NCI-H2107 treated with DMSO at 0.1 percent for 48 hours (cell line): ENCODE data around the gene NXN.
"Not testable (repeated sequence)": the region's sequence is repeated elsewhere in the genome, so short reads cannot be mapped to it uniquely, and the experiment has no call there.

Experiments
- DNase-seq: peaks from one replicate; lab custom pipeline; 2025; ENCODE audit not compliant: unreplicated experiment; lab: John Stamatoyannopoulos, UW

The NXN gene

DNA sequence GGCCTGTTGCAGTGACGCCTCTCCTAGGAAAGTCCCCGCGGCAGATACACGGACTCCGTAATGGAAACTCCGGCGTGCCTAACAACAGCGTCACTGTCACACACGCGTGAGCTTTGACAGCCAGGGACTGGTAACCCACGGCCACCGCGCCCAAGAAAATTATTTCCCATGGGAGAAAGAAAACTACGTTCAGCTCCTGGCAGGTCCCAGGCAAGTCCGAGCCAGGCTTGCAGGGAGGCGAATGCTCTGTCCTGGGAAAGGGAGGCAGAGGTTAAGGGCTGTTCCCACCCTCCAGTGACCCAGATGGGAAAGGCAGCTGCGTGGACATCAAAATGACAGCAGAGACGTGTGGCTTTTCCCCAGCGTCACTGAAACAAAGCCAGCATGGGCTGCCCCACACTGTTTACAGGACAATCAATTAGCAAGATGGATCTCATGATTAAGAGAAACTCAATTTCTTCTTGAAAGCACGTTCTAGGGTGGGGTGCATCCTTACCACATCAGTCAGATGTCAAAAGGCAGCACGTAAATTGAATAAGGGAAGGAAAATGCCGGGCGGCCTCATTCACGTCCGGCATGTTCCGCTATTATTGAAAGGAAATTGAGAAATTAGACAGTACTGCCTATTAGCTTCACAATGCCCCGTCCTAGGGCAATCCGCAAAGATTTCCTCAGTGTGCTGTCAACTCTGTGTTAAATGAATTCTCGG is 82.5 kb downstream of the NXN start:
- DNase-seq: no peak

DNA sequence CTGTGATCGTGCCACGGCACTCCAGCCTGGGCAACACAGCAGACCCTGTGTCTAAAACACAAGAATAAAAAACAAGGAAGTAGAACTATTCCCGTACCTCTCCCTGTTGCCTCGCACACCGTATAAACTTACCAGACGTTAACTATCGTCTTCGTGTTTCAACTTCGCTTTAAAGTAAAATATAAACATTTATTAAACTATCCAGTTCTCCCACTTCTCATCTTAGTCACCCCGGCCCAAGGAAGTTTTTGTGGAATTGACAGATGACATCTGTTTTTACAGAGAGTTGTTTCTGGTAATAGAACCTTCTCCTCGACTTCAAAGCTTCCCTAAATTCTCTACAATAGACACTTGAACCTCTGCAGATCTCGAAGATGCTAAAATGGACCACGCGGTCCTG is 83.1 kb downstream of the NXN start:
- no peak for DNase-seq

DNA sequence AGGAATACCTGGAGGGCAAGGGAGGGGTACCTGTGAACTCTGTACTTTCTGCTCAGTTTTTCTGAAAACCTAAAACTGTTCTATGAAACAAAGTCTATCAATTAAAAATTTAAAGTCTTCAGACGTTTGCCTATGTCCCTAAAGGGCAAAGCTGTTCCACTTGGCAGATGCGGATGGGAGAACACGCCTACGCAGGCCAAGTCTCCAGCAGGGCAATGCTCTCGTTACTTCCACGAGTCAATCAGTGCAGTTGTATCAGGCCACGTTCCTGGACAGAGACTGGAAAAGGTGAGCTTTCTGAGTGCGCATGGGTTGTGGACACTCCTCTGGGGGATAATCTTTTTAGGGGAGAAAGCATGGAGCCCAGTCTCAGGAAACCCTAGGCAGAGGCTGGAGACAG is 86.6 kb downstream of the NXN start:
- no peak for DNase-seq

DNA sequence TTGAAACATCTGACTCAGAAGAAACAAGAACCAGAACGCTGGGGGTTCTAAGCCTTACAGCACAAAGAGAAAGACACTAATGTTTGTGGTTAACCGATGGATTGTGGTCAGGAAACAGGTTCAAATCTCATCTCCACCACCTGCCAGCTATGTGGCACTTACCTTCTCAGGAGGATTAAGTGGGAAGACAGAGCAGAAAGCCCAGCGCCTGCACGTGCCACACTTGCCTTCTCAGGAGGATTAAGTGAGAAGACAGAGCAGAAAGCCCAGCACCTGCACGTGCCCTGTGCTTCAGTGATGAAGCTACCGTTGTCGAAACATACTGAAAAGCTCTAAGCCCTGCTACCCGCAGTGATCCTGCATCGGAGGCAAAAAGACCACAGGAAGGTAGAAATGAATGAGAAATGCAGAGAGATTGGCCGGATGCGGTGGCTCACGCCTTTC is 90.6 kb downstream of the NXN start:
- DNase-seq: peak; percentile 90

DNA sequence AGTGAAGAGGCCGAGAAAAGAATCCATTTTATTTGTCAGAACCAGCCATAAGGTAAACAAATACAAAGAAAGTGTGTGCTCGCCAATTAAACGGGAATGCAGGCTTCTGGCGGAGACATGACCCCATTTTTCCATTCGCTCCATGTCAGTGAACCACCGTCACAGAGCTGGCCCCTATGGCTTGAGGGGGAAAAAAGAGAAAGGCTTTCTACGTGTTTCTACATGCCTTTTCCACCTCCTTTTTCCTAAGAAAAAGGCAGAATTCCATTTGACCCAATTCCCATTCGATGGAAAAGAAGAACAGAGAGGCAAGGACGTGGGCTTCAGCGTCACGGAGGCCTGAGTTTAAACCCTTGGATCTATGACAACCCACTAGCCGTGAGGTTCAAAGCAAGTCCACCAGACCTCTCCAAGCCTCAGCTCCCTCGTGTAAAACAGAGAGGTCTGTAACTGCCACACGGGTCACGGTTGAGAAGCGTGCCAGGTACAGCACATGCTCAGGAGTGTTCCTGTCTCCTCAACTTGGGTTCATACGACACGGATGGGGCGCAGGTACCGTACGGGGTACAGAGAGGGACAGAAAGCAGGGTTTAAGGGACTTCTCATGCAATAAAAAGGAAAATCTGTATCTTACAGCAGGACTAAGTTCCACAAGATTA is 91.9 kb downstream of the NXN start:
- DNase-seq: no peak

DNA sequence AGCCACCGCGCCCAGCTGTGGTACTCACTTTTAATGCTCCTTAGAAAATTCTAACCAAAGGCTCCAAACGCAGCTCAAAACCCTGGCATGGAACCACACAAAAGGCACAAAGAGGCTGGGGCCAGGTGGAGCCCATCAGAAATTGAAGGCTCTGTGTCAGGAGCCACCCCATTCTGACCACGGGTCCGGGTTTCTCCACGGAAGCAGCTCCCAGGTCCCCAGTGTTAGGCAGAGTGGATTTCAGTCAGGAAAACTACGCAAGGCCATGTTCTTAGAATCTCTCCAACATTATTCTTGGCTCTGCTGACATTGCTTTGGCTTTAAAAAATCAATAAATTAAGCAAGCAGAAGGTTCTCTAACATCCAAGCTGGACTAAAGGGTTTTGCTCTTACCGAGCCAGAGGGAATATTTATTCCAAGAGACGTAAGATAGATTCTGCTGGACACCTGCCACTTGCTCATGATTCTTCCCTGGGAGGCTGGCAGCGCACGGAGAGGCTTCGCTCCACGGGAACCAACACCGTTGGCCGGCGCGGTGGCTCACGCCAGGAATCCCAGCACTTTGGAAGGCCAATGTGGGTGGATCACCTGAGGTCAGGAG is 93.5 kb downstream of the NXN start:
- no peak for DNase-seq

DNA sequence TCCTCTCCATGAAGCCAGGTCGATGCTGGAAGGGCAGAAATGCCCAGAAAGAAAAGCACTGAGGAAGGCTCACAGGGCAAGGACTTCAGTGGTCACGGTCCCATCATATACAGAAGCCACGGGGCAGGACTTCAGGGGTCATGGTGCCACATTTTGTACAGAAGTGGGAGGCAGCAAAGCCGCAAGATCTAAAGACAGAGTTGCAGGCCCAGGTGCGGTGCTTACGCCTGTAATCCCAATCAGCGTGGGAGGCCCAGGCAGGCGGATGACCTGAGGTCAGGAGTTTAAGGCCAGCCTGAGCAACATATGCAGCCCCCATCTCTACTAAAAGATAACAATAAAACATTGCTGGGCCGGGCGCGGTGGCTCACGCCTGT is 96.0 kb downstream of the NXN start:
- no peak for DNase-seq

DNA sequence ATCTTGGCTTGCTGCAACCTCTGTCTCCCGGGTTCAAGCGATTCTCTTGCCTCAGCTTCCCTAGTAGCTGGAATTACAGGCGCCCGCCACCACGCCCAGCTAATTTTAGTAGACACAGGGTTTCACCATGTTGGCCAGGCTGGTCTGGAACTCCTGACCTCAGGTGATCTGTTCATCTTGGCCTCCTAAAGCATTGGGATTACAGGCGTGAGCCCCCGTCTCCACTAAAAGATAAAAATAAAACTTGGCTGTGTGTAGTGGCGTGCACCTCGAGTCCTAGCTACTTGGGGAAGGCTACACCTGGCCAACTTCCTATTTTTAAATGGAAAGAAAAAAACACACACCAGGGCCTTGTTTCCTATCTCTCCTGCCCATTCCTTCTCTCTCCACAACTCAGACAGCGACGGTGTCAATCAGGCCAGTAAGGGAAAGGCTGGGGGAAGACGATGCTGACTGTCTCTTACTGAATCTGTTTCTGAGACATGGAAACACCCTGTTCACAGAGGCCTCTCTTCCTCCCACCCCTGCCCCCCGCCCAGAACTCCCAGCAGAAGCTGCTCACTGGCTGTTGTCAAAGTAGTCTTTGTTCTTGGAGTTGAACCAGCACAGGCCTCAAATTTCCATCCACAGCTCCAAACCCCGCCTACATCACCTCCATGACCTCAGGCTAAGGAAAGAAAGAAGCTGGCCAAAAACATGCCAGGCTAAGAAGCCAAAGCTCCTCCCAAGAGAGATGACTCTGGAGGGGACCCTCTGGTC is 96.6 kb downstream of the NXN start:
- DNase-seq: peak; percentile 34

DNA sequence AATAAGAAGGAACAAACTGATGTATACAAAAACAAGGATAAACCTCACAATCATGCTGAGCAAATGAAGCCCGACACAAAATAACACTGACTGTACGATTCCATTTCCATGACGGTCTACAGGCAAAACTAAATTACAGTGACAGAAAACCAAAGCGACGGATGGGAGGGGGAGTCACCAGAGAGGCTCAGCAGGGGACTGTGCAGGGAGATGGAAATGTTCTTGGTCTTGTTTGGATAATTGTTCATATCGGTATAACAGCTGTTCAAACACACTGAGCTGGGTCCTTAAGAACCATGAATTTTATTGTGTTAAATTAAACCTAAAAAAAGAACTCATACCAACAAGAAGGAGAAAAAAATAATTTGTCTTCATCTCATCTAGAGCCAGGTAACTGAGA is 97.8 kb downstream of the NXN start:
- DNase-seq: peak; percentile 80

DNA sequence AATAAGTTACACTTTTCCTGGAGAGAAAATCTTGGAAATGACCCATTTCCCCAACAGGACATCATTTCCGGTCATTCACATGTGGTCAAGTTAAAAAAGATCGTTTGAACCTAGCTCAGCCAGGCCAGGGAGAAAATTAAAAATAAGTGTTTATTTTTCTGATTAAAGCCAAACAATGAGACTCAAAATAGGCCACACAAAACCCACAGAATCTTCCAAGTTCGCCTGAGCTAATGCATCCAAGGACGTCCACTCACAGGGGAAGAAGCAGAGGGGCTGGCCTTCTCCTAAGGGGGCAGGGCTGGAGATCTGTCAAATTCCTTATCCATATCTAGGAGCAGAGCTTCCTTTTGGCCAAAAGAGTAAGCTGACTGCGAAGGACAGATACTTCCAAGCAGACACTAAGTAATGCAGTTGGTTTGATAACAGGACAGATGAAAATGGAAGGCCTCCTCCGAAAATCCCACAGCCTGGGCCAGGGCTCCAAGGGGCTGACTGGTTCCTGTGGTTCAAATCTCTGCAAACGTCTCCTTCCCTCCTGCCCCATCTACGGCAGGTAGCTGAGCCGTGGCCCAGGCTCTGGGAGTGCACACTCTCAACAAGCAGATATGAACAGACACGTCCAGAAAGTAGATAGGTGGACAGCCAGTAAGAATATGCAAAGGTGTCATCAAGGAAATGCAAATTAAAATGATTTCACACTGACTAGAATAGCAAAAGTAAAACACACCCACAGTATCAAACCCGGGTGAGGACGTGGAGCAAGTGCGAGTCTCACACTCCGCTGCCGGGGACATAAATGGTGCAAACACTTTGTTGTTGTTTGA is 98.9 kb downstream of the NXN start:
- no peak for DNase-seq

DNA sequence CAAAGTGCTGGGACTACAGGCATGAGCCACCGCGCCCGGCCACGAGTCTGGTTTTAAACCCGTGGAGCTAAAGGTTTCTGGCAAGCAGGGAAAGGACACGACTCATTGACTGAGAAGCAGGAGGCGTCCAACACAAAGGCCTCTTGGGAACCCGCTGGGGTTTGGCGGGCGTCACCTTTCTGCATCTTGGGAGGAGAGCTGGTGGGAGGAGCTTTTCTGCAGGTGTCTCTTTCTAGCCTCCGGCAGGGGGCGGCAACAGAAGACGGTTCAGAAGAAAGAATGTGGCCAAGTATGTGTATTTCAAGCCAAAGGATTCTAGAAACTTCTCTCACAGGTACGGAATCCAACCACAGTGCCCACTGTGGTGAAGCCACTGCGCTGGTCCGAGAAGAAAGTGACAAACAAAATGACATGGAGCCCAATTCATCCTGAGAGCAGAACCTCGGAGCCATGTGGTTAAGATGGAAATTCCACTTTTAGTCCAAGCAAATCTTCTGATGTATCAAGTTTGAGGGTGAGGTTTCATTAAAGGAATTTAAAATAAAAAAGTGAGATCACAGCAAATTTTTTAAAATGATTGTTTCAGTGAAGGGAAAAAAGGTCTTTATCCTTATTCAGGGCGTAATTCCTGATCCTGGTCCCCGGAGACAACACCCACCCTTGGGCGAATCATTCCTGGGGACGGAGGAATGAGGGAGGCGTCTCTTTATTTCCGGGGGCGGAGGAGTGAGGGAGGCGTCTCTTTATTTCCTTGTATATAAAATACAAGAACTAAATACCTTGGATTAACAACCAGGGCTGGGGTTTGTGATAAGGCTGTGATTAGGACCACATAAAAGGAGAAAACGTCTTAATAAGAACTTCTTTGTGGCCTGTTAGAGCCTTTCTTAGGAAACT is 99.8 kb downstream of the NXN start:
- DNase-seq: peak; percentile 51

DNA sequence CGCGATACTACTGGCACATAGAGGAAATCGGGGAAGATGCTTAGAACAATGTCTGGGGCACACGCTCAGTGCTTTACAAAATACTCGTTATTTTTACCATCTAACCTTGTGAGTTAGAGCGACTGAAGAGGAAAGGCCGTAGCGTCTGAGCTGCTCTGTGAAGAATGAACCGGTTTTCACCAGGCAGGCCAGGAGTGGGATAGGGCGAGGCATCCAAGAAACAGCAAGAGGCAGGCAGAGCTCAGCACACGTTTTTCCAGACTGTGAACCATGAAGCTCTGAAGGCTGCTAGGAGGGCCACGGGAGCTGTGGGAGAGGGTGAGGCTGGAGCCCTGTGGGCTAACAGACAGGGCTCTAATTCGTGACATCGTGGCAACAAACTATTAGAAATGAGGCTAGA is 101.9 kb downstream of the NXN start:
- no peak for DNase-seq

DNA sequence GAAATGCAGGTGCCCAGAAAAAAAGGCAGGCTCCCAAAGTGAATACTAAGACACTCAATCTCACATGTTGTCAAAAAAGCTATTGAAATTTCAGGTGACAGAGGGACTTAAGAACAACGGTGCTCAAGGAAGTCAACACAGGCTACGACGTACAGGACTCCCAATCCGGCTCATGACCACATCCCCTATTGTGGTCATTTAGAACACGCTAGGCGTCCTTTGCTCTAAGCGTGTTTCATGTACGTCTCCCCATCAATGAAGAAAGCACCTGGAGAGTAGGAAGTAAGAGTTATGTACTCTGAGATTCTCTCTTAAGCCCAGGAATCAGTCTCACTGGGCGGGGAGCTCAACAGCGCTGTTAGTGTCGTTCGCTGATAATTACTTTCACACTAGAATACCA is 103.3 kb downstream of the NXN start:
- DNase-seq: no peak

DNA sequence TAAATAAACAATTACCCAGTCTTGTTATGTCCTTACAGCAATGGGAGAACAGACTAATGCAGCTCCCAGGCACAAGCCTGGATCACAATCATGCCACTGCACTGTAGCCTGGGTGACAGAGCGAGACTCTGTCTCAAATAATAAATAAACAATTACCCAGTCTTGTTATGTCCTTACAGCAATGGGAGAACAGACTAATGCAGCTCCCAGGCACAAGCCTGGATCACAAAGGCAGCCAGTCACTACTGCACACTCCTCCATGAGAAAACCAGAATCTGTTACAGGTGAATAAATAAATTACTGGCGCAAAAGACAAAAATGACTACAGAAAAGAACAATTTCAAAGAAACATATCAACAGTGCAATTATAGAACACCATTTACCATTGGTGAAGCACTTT is 105.0 kb downstream of the NXN start:
- DNase-seq: not testable (repeated sequence)

DNA sequence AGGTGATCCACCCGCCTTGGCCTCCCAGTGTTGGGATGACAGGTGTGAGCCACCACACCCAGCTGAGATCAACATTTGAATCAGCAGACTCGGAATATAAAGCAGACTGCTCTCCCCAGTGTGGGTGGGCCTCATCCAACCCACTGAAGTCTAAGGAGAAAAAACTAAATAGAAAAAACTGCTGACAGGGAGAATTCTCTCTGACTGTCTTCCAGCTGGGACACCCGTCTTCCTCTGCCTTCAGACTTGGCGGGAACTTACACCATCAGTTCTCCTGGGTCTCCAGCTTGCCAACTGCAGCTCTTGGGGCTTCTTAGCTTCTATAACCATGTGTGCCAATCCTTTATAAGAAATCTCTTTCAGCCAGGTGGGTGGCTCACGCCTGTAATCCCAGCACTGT is 106.7 kb downstream of the NXN start:
- no peak for DNase-seq

DNA sequence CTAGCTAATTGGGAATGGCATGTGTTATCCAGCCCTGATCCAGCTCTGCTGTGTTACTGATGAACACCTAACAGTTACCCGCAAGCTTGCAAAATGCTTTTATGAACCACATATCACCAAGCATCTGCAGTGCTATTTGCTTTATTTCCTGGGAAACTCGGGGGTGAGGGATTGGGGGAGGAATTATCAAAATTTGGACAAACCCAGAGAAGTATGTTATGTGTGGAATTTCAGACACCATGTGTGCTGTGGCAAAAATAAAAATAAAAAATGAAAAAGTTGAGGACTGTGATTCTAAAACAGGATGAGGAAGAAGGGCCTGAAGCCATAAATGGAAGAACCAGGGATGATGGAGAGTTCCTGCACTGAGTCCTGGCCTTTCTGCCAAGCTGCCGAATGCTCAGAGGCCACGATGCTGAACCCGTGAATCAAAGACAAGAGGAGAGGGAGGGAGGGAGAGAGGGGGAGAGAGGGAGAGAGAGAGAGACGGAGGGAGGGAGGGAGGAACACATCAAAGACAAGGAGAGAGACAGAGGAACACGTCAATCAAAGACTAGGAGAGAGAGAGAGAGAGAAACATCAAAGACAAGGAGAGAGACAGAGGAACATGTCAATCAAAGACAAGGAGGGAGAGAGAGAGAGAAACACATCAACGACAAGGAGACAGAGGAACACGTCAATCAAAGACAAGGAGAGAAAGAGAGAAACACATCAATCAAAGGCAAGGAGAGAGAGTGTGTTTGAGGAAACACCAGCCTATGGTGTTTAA is 107.6 kb downstream of the NXN start:
- DNase-seq: no peak

DNA sequence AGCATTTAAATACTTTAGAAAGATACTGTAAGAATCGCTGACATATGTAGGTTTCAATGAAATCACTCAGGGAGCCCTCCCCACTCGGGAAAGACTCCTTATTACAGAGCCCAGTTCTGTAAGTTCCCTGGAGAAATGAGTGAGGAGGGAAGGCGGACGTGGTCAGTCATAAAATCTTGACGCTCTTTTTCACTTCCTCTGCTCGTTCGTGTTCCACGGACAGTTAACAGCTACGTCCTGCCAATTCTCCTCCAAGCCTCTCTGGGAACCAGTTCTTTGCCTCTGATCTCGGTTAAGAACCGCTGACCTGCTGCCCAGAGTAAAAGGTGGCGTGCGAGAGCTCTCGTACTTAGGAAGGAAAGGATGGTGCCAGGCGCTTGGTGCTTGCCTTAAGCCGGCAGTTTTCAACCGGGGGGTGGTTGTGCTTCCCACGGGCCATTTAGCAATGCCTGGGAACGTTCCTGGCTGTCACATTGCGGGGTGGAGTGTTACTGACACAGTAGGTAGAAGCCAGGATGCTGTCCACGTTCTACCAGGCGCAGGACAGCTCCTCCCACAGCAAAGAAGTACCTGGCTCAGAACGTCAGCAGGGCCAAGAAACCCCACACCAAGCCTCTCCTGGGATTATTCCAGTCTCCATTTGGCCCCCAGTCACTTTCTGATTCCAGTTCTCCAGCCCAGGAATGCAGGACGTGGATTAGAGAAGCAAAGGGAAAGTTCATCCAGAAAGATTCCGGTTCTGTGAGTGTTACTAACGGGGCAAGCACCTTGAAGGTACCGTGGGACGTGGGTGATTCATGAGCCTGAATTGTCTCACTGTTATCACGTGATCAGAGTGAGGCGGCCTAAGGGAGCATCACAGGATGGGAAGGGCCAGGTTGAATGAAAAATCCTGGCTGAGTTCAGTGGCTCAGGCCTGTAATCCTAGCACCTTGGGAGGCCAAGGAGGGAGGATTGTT is 109.7 kb downstream of the NXN start:
- DNase-seq: no peak

DNA sequence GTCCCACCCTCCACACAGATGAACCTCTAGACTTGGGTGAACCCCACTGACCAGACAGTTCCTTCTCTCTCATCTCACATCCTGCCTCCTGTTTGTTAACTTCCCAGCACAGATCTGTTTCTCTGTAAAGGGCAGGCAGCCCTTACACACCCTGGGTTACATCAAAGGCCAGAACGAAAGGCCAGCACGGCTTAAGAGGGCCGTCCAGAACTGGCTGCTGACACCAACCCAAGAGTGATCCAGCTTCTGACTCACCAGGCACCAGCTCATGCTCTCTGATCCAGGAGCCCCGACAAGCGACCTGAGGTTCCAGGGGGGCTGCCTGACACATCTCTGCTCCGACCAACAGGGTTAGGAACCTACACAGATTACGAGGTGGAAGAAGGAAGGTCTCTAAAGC is 110.5 kb downstream of the NXN start:
- no peak for DNase-seq
